NCI-H2171 (cell line): ENCODE data around the gene MYH1.
"Not testable (repeated sequence)": the region's sequence is repeated elsewhere in the genome, so short reads cannot be mapped to it uniquely, and the experiment has no call there.

Experiments
- DNase-seq: peaks from one replicate; lab custom pipeline; 2025; lab: John Stamatoyannopoulos, UW

Gene MYH1

GRCh38 chr17:10518271-10519037 lies at the start of gene MYH1:
Gene MYH1 (minus strand): TSS chr17:10518542. CDS start chr17:10516642, 1,900 bp downstream.
- no peak for DNase-seq

- no peak for DNase-seq
These were observed 45.8 kb upstream of the MYH1 start for GRCh38 chr17:10563991-10564660.

- DNase-seq = no peak
These were observed 39.7 kb upstream of the MYH1 start for GRCh38 chr17:10558049-10558448.

- DNase-seq = no peak
These were observed 39.1 kb upstream of the MYH1 start for GRCh38 chr17:10557422-10557821.

- DNase-seq = no peak
These were observed 38.1 kb upstream of the MYH1 start for GRCh38 chr17:10556301-10557005.

DNA sequence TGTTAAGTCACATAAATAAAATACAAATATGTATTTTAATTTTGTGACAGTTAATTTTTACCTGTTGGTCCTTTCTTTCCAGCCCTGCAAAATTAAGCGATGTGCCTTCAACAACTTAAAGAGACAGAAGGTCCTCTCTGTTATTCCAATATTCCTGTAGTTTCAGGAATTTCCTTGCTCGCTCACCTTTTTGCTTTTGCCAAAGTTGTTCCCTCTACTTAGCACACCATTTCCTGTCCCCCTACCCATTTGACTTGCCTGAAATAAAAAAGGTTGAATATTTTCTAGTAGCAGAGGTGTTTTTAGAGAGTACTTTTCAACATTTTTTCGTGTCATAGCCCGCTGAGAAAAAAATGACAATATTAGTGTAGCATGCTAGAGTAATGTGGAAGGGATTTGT lies 31.7 kb upstream of the MYH1 start:
- no peak for DNase-seq

DNA sequence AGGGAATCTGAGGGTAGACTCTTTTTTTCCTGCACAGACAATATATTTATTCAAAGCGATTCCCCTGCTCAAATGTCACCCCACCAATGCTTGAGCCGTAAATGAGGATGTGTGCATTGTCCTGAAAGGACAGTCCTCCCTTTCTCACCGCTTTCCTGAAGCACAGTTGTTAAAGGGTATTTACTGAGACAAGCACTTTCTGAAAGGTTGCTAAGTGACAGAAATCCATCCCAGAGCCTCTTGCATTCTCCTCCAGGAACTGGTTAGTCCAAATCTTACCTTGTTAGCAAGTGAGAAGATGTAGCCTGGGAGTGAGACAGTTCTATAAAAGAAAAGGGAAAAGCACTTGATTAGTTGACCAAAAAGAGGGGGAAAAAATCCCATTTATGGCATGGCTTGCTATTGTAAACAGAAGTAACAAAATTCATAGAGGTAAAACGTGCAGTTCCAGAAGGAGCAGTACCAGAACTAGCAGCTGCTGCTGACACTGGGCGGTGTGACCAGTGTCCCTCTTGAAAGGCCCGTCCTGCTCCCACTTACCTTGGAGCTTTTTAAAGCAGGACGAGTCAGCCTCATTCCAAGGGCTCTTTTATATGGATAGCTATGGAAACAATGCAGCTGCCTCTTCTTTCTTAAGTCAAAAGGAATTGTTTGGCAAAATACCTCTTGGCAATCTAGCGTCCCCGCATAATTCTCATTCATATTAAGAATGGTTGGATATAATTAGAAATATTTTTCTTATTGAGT lies 30.9 kb upstream of the MYH1 start, which contains the start of gene MYH2:
Gene MYH2 (minus strand): TSS at position 563 of the 747 bp plus-strand sequence. CDS start 1,738 bp downstream, outside the sequence.
- no peak for DNase-seq

- DNase-seq = no peak
These were observed 29.0 kb upstream of the MYH1 start for GRCh38 chr17:10547351-10547750.

GRCh38 chr17:10543486-10543885 lies 25.1 kb upstream of the MYH1 start:
- DNase-seq = not testable (repeated sequence)

DNA sequence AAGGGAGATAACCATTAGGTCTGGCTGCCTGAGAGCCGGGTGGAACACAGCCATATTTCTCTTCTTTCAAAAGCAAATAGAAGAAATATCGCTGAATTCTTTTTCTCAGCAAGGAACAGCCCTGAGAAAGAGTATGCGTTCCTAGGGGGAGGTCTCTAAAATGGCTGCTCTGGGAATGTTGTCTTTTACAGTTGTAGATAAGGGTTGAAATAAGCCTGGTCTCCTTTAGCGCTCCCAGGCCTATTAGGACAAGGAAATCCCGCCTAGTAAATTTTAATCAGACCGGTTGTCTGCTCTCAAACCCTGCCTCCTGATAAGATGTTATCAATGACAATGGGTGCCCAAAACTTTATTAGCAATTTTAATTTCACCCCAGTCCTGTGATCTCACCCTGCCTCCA lies 22.8 kb upstream of the MYH1 start:
- not testable (repeated sequence) for DNase-seq

GRCh38 chr17:10532026-10532425 lies 13.7 kb upstream of the MYH1 start:
- no peak for DNase-seq

GRCh38 chr17:10527419-10527818 lies 9.1 kb upstream of the MYH1 start:
- DNase-seq = no peak

GRCh38 chr17:10526517-10526916 lies 8.2 kb upstream of the MYH1 start:
- no peak for DNase-seq

- no peak for DNase-seq
These were observed 4.7 kb upstream of the MYH1 start for GRCh38 chr17:10523064-10523463.

DNA sequence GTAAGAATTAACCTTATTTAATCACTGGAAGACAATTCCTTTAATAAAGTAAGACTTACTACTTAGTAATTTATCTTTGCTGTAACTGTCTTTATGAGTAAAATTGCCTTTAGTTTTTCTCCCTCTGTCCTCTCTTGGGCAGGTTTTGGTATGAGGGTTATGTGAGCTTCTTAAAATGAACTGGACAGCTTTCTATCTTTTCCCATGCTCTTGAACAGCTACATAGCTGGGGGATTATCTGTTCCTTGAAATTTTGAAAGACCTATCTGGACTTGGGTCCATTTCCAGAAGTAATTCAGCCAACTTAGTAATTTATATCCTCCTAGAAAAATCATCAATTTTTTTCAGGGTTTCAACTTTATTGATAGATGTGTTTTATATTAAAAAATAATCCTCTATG lies 3.6 kb upstream of the MYH1 start:
- DNase-seq = no peak

GRCh38 chr17:10516638-10517037 lies 1.7 kb downstream of the MYH1 start:
- no peak for DNase-seq

GRCh38 chr17:10516065-10516464 lies 2.3 kb downstream of the MYH1 start:
- no peak for DNase-seq

DNA sequence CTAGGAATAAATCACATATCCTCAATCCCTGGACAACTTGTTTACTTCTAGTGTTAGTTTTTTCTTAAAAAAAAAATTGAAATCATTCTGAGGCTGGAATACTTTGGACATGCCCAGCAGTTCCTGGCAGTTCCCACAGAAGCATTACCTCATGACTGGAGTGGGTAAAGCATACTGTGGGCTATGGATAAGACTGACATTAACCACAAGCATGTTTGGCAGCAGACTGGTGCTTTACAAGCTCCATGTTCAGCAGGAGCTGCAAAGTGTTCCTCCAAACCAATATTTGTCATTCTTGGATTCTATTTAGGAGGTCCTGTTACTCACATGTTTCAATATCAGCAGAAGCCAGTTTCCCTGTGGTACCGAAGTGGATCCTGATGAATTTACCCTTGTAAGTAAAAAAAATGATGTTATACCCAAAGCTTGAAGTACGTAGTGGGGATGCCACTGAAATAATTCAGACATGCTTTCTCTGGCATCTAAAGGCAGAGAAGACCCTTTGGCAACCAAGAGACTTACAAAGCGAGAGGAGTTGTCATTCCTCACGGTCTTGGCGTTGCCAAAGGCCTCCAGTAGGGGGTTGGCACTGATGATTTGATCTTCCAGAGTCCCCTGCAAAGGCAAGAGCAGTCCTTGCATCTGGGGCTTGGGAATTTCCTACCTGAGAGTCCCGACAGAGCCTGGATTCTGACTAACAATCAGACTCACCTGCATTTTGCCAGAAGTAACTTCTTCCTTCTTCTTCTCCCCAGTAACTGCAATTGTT lies 4.9 kb downstream of the MYH1 start:
- DNase-seq = no peak

GRCh38 chr17:10512856-10513255 lies 5.5 kb downstream of the MYH1 start:
- DNase-seq = no peak

GRCh38 chr17:10499950-10500349 lies 18.4 kb downstream of the MYH1 start:
- no peak for DNase-seq

- DNase-seq = no peak
These were observed 26.3 kb downstream of the MYH1 start for GRCh38 chr17:10492004-10492403.
